Panc1 (cell line): ENCODE data around the gene IL1R2. TPM values are rescaled to one million over a fixed set of nuclear protein-coding genes. Genes with fewer than 3 reads are reported as not detected.

ENCODE experiments used
- ATAC-seq: fragments of 200-7000 bp; cut with Tn5 transposase; 2 replicates; pipeline ENCODE4 v1.9.1; 2020; ENCODE audit warnings: mild to moderate bottlenecking, moderate library complexity
- BruUV-seq: library from RNA; stranded (reverse); fragments of 400-500 nt; replicated peaks from 2 replicates; lab custom pipeline; 2021; lab: Mats Ljungman, UMichigan
- CTCF ChIA-PET: fragments of 300-600 bp; sonication (Branson Sonifier 250); formaldehyde crosslinking; loops from one replicate; lab custom pipeline; 2022; ENCODE audit warnings: antibody characterized with exemption; lab: Charles Lee
- POLR2A ChIA-PET: fragments of 300-600 bp; sonication (Branson Sonifier 250); formaldehyde crosslinking; loops from one replicate; lab custom pipeline; 2022; ENCODE audit warnings: antibody characterized with exemption; lab: Charles Lee
- DNase-seq: peaks from one replicate; pipeline ENCODE4 v3.0.0-alpha.2; 2010; ENCODE audit warnings: low read depth, low spot score
- H3K27ac ChIP-seq: 2 replicates; pipeline ENCODE4 v1.5.1; 2011; ENCODE audit warnings: mild to moderate bottlenecking, low read length, inconsistent platforms
- H3K27me3 ChIP-seq: fragments of 200-500 bp; sonication (Bioruptor generic); 2 replicates; pipeline ENCODE4 v1.6.0; 2014; ENCODE audit warnings: low read length, inconsistent platforms; ENCODE audit not compliant: control insufficient read depth, insufficient read depth
- H3K36me3 ChIP-seq: fragments of 200-500 bp; sonication (Bioruptor generic); 2 replicates; pipeline ENCODE4 v1.5.1; 2014; ENCODE audit warnings: inconsistent platforms, mild to moderate bottlenecking, low read length, moderate library complexity; ENCODE audit not compliant: control insufficient read depth, insufficient read depth
- H3K4me1 ChIP-seq: 2 replicates; pipeline ENCODE4 v1.5.1; 2011; ENCODE audit warnings: inconsistent platforms, mild to moderate bottlenecking, low read length, moderate library complexity; ENCODE audit not compliant: control insufficient read depth, insufficient read depth
- H3K4me3 ChIP-seq, 2 experiments: 2 replicates each; pipeline ENCODE4 v1.5.1; 2011 to 2012; ENCODE audit warnings: low read depth in 2 of 2, low read length in 2 of 2, mild to moderate bottlenecking in 2 of 2, inconsistent platforms in 1 of 2, moderate library complexity in 1 of 2
- H3K9me3 ChIP-seq: fragments of 200-500 bp; sonication (Bioruptor generic); 2 replicates; pipeline ENCODE4 v1.5.1; 2014; ENCODE audit warnings: low read depth, mild to moderate bottlenecking, inconsistent platforms, low read length, moderate library complexity; ENCODE audit not compliant: control insufficient read depth, insufficient read depth
- POLR2AphosphoS5 ChIP-seq: IDR thresholded peaks from 2 replicates; pipeline ENCODE4 v1.6.1; 2012; ENCODE audit warnings: mild to moderate bottlenecking, low read depth, low read length, moderate library complexity
- SIN3A ChIP-seq: IDR thresholded peaks from 2 replicates; pipeline ENCODE4 v1.6.1; 2012; ENCODE audit warnings: low read depth, mild to moderate bottlenecking, low read length, moderate library complexity, borderline replicate concordance; ENCODE audit not compliant: insufficient read depth
- TCF7L2 ChIP-seq: IDR thresholded peaks from 2 replicates; pipeline ENCODE4 v1.6.1; 2011; ENCODE audit warnings: mild to moderate bottlenecking, low read depth, low read length, inconsistent platforms
- in situ Hi-C: cut with HindIII; loops from 2 replicates; pipeline ENCODE4 v1.10.0; 2016; ENCODE audit warnings: low sequenced_read_pairs, low pct_unique_long_range_greater_than_20kb
- intact Hi-C: fragments of 100-400 bp; cut with micrococcal nuclease; formaldehyde crosslinking; loops from one replicate; pipeline ENCODE4 v1.10.0; 2022; ENCODE audit not compliant: unreplicated experiment
- total RNA-seq: library from RNA; stranded (reverse); gene quantifications from one replicate; pipeline ENCODE4 v1.2.1, GENCODE V29; 2021; ENCODE audit not compliant: unreplicated experiment
- TF ChIP-seq, protein P1 (sequence below): fragments of 450-650 bp; IDR thresholded peaks from 2 replicates; pipeline ENCODE4 v1.5.1; 2017; ENCODE audit warnings: mild to moderate bottlenecking
- TF ChIP-seq, protein P2 (sequence below), 2 experiments: IDR thresholded peaks; 2 replicates each; pipeline ENCODE4 v1.6.1; 2011 to 2012; ENCODE audit warnings: low read depth in 2 of 2, control low read depth in 1 of 2, low read length in 1 of 2, mild to moderate bottlenecking in 1 of 2, moderate library complexity in 1 of 2; ENCODE audit not compliant: insufficient read depth in 1 of 2

IL1R2 gene
- total RNA-seq, 1 experiment from 2014 or later: 0.15 TPM

- Histone ChIP-seq H3K27me3 (no peaks in the 10 kb centered on the region; the same call in 1 of the 2 replicates), H3K36me3 (no peaks in the 10 kb centered on the region), H3K27ac (no peak overlapping the region), H3K9me3 (no peaks in the 10 kb centered on the region), H3K4me1 (no peaks in the 10 kb centered on the region), H3K4me3 (no peak overlapping the region)
- TF ChIP-seq TCF7L2 (no peak), POLR2AphosphoS5 (no peak), SIN3A (no peak)
- TF ChIP-seq, protein P1, sequence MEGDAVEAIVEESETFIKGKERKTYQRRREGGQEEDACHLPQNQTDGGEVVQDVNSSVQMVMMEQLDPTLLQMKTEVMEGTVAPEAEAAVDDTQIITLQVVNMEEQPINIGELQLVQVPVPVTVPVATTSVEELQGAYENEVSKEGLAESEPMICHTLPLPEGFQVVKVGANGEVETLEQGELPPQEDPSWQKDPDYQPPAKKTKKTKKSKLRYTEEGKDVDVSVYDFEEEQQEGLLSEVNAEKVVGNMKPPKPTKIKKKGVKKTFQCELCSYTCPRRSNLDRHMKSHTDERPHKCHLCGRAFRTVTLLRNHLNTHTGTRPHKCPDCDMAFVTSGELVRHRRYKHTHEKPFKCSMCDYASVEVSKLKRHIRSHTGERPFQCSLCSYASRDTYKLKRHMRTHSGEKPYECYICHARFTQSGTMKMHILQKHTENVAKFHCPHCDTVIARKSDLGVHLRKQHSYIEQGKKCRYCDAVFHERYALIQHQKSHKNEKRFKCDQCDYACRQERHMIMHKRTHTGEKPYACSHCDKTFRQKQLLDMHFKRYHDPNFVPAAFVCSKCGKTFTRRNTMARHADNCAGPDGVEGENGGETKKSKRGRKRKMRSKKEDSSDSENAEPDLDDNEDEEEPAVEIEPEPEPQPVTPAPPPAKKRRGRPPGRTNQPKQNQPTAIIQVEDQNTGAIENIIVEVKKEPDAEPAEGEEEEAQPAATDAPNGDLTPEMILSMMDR: no peak
- TF ChIP-seq, protein P2, sequence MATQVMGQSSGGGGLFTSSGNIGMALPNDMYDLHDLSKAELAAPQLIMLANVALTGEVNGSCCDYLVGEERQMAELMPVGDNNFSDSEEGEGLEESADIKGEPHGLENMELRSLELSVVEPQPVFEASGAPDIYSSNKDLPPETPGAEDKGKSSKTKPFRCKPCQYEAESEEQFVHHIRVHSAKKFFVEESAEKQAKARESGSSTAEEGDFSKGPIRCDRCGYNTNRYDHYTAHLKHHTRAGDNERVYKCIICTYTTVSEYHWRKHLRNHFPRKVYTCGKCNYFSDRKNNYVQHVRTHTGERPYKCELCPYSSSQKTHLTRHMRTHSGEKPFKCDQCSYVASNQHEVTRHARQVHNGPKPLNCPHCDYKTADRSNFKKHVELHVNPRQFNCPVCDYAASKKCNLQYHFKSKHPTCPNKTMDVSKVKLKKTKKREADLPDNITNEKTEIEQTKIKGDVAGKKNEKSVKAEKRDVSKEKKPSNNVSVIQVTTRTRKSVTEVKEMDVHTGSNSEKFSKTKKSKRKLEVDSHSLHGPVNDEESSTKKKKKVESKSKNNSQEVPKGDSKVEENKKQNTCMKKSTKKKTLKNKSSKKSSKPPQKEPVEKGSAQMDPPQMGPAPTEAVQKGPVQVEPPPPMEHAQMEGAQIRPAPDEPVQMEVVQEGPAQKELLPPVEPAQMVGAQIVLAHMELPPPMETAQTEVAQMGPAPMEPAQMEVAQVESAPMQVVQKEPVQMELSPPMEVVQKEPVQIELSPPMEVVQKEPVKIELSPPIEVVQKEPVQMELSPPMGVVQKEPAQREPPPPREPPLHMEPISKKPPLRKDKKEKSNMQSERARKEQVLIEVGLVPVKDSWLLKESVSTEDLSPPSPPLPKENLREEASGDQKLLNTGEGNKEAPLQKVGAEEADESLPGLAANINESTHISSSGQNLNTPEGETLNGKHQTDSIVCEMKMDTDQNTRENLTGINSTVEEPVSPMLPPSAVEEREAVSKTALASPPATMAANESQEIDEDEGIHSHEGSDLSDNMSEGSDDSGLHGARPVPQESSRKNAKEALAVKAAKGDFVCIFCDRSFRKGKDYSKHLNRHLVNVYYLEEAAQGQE (IDR thresholded peaks at IDR 0.05; ENCODE audit: insufficient read depth in 1 of 2, low read depth in 2 of 2, low read length in 1 of 2): no peak
- ChIA-PET POLR2A (no interaction called here), CTCF (no interaction called here)
- no TSS peak for BruUV-seq
- in situ Hi-C loops (no loop called here), intact Hi-C loops (no loop called here)
- DNase-seq: no peak
- no peak for ATAC-seq
These were observed 38.2 kb downstream of the IL1R2 start for GRCh38 chr2:102029952-102030351.

GRCh38 chr2:102030502-102030854 lies 38.7 kb downstream of the IL1R2 start:
- intact Hi-C loops (no loop called here), in situ Hi-C loops (no loop called here)
- BruUV-seq: no TSS peak

More at GRCh38 chr2:102030502-102030854, 38.7 kb downstream of the IL1R2 start:
- Histone ChIP-seq H3K4me1 (no peaks in the 10 kb centered on the region), H3K4me3 (no peak overlapping the region), H3K36me3 (no peaks in the 10 kb centered on the region), H3K27ac (no peak overlapping the region), H3K27me3 (no peaks in the 10 kb centered on the region), H3K9me3 (no peaks in the 10 kb centered on the region)
- CTCF ChIA-PET: no interaction called here
- ATAC-seq (no peak), DNase-seq (no peak)
- TF ChIP-seq TCF7L2: no peak
- no peak for TF ChIP-seq POLR2AphosphoS5
- TF ChIP-seq, protein P1: no peak
- TF ChIP-seq, protein P2 (IDR thresholded peaks at IDR 0.05; ENCODE audit: insufficient read depth in 1 of 2, low read depth in 2 of 2, low read length in 1 of 2): no peak
- no peak for TF ChIP-seq SIN3A
- POLR2A ChIA-PET: no interaction called here
